KBM-7 (cell line): ENCODE measurements around the gene LKAAEAR1.
"Not testable (repeated sequence)": the region's sequence is repeated elsewhere in the genome, so short reads cannot be mapped to it uniquely, and the experiment has no call there.

Experiments used
- DNase-seq: peaks from one replicate; pipeline ENCODE4 v3.0.0-alpha.2; 2015
- in situ Hi-C: fragments of 300-500 bp; cut with MboI; formaldehyde crosslinking; loops from 2 replicates; pipeline ENCODE4 v1.14.3; 2020; ENCODE audit warnings: low sequenced_read_pairs, low pct_unique_long_range_greater_than_20kb, mixed read lengths

The LKAAEAR1 gene

DNA sequence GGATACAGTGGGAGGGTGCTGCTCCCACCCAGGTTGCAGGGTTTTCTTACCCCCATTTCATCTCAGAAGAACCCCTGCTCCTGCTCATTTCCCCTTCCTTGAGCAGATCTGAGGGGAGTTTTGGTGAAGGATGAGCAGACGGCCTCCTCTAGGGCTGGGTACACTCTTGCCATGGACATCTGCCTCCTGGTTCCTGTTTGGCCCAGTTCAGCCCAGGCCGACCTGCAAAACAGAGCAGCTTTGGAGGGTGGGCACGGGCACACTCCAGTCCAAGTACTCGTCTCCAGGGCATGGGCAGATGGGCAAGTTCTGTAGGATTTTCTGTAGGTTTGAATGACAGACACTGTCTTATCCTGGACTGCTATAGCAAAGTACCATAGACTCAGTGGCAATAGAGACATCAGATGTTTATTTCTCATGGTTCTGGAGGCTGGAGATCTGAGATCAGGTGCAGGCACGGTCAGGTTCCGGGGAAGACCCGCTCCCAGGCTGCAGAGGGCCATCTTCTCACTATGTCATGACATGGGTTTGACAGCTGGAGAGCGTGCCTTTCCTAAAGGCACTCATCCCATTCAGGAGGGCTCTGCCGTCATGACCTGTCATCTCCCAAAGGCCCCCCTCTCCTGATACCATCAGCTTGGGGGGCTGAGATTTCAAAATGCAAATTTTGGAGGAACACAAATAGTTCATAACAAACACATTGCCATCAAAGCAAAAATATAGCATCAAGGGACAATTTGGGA, 16.9 kb upstream of the LKAAEAR1 start:
- no peak for DNase-seq
- in situ Hi-C loops: no loop called here

DNA sequence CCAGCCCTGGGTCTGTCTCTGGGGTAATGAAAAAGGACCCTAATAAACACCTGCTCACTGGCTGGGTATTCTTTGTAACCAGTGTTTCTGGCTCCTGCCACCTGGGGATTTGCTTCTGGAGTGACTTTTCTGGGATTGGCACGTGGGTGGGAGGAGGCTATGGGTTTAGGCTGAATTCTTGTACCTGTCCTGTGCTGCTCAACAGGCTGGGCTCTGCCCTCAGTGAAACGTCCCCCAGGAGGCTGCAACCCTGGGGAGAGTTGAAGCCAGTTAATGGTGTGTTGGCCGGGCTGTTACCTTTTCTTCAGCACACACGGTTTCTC, 16.3 kb upstream of the LKAAEAR1 start:
- in situ Hi-C loops: no loop called here

DNA sequence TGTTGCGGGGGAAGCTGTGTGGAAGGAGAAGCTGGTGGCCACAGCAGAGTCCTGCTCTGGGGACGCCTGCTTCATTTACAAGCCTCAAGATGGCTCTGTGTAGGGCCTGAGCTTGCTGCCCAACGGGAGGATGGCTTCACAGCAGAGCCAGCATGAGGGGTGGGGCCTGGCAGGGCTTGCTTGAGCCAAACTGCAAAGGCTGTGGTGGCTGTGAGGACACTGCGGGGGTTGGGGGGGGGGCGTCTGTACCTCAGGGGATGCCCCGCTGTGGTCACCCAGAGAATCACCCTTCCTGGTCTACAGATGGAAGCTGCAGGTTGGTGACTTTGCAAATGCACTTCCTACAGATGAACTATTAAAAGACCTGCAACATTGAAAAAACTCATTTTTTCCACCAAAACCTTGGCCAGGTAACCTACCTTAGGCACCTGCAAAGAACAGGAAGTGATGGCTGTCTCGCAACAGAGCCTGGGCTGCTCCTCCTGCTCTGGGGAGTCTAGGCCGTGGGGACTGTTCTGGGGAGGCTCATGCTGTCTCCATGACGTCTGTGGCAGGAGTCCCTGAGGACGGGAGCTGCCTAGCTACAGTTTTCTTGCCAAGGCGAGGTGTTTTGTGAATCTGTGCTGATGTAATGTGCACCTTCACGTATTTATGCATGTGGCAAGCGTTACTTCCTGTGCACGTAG, 15.8 kb upstream of the LKAAEAR1 start:
- in situ Hi-C loops: no loop called here
- DNase-seq: no peak

More for the DNA sequence above, 16.3 kb upstream of the LKAAEAR1 start:
- no peak for DNase-seq

DNA sequence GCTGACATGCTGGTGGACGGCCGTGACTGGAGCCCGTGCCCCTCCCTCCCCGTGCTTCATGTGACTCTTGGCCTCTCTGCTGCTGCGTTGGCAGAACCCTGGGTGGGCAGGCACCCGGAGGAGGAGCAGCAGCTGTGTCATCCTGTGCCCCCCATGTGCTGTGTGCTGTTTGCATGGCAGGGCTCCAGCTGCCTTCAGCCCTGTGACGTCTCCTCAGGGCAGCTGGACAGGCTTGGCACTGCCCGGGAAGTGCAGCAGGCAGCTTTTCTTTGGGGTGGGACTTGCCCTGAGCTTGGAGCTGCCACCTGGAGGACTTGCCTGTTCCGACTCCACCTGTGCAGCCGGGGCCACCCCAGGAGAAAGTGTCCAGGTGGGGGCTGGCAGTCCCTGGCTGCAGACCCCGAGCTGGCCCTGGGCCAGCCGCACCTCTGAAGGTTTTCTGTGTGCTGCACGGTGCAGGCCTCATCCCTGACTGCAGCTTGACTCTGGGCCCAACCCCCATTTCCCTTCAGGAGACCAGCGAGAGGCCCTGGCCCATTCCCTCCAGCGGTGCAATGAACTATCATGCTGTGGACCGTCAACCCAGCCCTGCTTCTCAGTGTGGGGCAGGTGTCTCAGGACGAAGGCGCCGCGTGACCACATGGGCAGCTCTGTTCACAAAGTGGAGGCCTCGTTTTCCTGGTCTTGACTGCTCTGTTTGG, 15.0 kb upstream of the LKAAEAR1 start:
- in situ Hi-C loops: no loop called here
- no peak for DNase-seq

DNA sequence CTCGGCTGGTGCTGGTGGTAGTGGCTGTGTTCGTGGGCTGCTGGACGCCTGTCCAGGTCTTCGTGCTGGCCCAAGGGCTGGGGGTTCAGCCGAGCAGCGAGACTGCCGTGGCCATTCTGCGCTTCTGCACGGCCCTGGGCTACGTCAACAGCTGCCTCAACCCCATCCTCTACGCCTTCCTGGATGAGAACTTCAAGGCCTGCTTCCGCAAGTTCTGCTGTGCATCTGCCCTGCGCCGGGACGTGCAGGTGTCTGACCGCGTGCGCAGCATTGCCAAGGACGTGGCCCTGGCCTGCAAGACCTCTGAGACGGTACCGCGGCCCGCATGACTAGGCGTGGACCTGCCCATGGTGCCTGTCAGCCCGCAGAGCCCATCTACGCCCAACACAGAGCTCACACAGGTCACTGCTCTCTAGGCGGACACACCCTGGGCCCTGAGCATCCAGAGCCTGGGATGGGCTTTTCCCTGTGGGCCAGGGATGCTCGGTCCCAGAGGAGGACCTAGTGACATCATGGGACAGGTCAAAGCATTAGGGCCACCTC, 14.3 kb upstream of the LKAAEAR1 start:
- in situ Hi-C loops: no loop called here
- no peak for DNase-seq

DNA sequence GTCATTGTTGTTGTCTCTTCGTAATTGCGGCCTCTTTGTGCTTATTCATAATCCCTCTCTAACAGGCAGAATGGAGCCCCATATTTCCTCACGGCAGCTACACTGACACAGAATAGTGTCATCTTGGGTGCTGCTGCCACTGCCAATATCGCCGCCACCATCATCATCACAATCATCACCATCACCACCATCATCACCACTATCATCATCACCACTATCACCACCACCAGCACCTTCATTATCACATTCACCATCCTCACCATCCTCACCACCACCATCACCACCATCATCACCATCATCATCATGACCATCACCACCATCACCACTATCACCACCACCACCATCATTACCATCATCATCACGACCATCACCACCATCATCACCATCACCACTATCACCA, 12.3 kb upstream of the LKAAEAR1 start:
- no peak for DNase-seq
- in situ Hi-C loops: no loop called here

DNA sequence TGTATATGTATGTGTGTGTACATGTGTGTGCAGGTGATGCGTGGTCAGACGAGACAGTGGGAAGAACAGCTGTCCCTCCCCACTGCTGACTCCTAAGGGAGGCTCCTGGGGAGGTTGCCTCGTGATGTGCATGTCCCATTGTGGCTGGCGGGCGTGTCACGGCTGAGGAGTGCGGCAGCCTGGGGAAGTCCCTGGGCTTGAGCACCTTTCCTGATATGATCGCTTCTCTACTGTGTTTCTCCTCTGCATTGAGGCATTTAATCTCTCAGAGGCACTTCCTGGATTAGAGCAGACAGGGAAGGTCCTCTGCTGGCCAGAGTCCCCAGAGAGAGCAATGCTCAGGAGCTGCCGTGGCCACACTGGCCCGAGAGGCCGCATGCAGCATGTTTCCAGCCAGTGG, 11.7 kb upstream of the LKAAEAR1 start:
- in situ Hi-C loops: no loop called here
- DNase-seq: no peak

- DNase-seq: no peak
- in situ Hi-C loops: no loop called here
These were observed 11.3 kb upstream of the LKAAEAR1 start for GRCh38 chr20:64095455-64095854.

DNA sequence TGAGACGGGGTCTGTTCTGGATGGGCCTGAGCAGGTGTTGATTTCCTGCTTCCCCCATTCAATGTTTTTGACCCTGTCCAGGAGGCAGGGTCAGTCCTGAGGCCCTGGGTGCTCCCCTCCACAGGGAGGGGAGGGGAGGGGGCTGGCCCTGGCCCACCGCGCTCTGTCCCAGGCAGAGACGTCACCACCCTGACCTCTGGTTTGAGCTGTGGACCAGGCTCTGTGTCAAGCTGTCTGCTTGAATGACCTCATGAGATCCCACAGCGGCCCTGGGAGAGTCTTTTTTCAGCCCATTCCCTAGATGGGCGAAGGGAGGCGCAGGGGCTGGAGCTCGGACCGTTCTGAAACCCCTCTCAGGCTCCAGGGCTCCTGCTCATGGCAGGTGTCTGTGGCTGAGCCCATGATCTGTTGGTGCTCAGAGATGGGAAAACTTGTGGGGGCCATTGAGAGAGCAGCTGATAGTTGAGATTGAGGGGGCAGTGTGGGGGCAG, 8.9 kb upstream of the LKAAEAR1 start:
- in situ Hi-C loops: no loop called here
- no peak for DNase-seq

DNA sequence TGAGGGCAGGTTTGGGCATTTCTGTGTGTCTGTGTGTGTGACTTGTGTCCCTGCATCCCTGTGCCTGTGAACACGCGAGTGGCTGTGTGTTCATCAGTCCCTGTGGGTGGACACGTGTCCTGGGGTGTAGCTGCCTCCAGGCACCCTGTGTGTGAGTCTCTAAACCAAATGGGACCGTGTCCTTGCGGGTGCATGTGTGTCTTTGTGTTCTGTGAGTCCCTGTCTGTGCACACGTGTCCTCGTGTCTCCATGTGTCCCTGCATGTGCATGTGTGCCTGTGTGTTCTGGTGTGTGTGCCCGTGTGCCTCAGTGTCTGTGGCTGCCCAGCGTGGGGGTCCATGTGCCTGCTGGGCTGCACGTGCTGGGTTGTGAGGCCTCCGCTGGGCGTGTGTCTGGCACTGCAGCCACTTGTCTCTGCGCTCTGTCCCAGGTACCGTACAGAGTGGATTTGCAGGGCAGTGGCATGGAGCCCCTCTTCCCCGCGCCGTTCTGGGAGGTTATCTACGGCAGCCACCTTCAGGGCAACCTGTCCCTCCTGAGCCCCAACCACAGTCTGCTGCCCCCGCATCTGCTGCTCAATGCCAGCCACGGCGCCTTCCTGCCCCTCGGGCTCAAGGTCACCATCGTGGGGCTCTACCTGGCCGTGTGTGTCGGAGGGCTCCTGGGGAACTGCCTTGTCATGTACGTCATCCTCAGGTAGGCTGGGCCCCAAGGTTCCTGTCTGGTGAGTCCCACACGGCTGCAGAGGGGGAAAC, 8.2 kb upstream of the LKAAEAR1 start:
- in situ Hi-C loops: no loop called here
- no peak for DNase-seq

DNA sequence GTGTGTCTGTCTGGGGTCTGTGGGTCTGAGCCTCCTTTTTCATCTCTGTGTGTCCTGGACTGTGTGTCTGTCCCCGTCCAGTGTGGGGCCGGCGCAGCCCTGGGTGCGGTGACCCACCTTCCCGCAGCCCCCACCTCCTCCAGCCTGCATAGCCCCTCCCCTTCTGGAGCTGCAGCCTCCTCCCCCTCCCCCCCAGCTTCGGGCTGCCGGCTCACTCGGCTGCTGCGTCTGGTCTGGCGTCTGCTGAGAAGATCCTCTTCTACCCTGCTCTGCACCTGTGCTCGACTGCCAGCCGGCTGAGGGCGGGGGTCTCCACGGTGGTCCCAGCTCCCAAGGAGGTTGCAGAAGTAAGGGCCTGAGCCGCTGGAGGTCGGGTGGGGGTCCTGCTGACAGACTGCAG, 7.6 kb upstream of the LKAAEAR1 start:
- in situ Hi-C loops: no loop called here
- DNase-seq: no peak

- in situ Hi-C loops: no loop called here
- no peak for DNase-seq
These were observed 7.1 kb upstream of the LKAAEAR1 start for GRCh38 chr20:64091340-64091739.

GRCh38 chr20:64090165-64090564, 6.0 kb upstream of the LKAAEAR1 start:
- in situ Hi-C loops: no loop called here
- DNase-seq: no peak

- DNase-seq, in situ Hi-C loops: not testable (repeated sequence)
These were observed 4.4 kb upstream of the LKAAEAR1 start for GRCh38 chr20:64088586-64088985.

DNA sequence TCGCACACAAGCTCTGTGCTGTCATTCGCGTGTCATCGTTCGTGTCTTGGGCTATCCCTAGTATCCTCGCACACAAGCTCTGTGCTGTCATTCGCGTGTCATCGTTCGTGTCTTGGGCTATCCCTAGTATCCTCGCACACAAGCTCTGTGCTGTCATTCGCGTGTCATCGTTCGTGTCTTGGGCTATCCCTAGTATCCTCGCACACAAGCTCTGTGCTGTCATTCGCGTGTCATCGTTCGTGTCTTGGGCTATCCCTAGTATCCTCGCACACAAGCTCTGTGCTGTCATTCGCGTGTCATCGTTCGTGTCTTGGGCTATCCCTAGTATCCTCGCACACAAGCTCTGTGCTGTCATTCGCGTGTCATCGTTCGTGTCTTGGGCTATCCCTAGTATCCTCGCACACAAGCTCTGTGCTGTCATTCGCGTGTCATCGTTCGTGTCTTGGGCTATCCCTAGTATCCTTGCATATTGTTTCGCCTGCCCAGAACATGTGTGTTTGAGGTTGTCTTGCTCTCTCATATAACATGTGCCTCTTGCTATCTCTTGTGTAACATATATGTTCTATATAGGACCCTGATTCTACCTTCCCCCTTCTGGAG, 3.1 kb upstream of the LKAAEAR1 start:
- DNase-seq, in situ Hi-C loops: not testable (repeated sequence)

DNA sequence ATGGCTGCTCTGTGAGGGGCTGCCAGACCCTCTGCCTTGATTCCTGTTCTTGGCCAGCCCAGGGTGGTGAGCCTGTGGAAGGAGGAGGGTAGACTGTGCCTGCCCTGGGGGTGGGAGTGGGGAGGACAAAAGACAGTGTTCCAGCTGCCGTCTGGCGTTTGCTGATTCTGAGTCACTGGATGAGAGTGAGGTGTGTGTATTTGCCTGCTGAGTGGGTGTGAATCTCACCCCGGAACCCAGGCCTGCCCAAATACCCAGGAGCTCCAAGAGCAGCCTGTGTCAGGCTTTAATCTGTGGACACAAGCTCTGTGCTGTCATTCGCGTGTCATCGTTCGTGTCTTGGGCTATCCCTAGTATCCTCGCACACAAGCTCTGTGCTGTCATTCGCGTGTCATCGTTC, 2.6 kb upstream of the LKAAEAR1 start:
- no peak for DNase-seq
- in situ Hi-C loops: no loop called here

DNA sequence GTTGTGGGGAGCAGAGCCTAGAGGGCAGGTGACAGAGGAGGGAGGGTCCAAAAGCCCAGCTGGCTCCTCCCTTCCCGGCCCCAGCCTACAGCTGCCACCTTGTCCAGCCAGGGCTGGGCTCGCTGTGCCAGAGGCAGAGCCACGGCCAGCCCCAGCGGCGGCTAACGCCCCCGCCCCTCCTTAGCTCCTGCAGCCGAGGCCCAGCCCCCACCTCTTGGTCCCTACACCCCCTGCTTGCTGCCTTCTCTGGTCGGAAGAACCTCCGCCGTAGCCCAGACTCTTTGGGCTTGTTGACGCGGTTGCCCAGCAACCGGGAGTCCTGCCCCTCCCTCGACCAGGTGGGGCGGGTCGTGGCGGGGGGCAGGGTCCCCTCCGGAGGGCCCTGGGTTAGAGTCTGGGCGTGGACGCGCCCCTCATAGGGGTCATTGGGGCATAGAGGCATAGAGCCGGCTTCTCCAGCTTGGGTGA, 521 bp upstream of the LKAAEAR1 start:
- no peak for DNase-seq
- in situ Hi-C loops: no loop called here

DNA sequence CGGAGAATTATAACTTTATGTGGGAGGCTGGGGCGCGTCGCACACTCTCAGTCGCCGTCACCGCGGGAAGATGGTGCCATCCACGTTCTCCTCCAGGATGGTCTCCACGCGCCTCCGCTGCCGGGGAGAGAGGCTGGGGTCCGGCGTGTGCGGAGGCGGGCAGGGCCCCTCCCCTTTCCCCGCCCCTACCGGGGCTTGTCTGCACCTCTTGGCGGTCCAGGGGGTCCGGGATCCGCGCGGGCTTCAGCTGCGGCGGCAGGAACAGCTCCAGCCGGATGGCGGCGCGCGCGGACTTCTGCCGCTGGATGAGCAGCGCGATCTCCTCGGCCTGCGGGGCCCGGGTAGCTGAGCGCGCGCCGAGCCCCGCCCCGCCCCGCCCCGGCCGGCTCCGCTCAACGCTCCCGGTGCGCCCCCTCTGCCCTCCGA, 807 bp downstream of the LKAAEAR1 start:
- peak; percentile 83 for DNase-seq
- in situ Hi-C loops: no loop called here
